GM19099 (cell line): Measurements from ENCODE around the gene GRIK4.

Experiments used
- POLR2A ChIP-seq: IDR thresholded peaks from 3 replicates; pipeline ENCODE4 v1.6.1; 2011; ENCODE audit warnings: low read depth; ENCODE audit not compliant: insufficient read length; ENCODE audit errors: extremely low read depth

The GRIK4 gene

GRCh38 chr11:120814531-120815318 is 303.2 kb downstream of the GRIK4 start:
- no peak for TF ChIP-seq POLR2A

- no peak for TF ChIP-seq POLR2A
These were observed 304.0 kb downstream of the GRIK4 start for GRCh38 chr11:120815319-120816100.

- TF ChIP-seq POLR2A = no peak
These were observed 304.6 kb downstream of the GRIK4 start for GRCh38 chr11:120816176-120816575.

GRCh38 chr11:120816711-120817110 is 305.2 kb downstream of the GRIK4 start:
- TF ChIP-seq POLR2A = no peak

GRCh38 chr11:120817158-120817557 is 305.6 kb downstream of the GRIK4 start:
- no peak for TF ChIP-seq POLR2A

GRCh38 chr11:120818097-120818496 is 306.5 kb downstream of the GRIK4 start:
- no peak for TF ChIP-seq POLR2A

- no peak for TF ChIP-seq POLR2A
These were observed 307.5 kb downstream of the GRIK4 start for GRCh38 chr11:120819003-120819402.

- TF ChIP-seq POLR2A = no peak
These were observed 308.2 kb downstream of the GRIK4 start for GRCh38 chr11:120819437-120820365.

GRCh38 chr11:120823159-120823558 is 311.6 kb downstream of the GRIK4 start:
- no peak for TF ChIP-seq POLR2A

GRCh38 chr11:120824242-120824641 is 312.7 kb downstream of the GRIK4 start:
- TF ChIP-seq POLR2A = no peak

- TF ChIP-seq POLR2A = no peak
These were observed 315.6 kb downstream of the GRIK4 start for GRCh38 chr11:120827198-120827597.

- TF ChIP-seq POLR2A = no peak
These were observed 316.3 kb downstream of the GRIK4 start for GRCh38 chr11:120827820-120828219.

- TF ChIP-seq POLR2A = no peak
These were observed 317.3 kb downstream of the GRIK4 start for GRCh38 chr11:120828847-120829246.

GRCh38 chr11:120830085-120830620 is 318.6 kb downstream of the GRIK4 start:
- TF ChIP-seq POLR2A = no peak

- no peak for TF ChIP-seq POLR2A
These were observed 321.1 kb downstream of the GRIK4 start for GRCh38 chr11:120832481-120833238.

- TF ChIP-seq POLR2A = no peak
These were observed 323.2 kb downstream of the GRIK4 start for GRCh38 chr11:120834686-120835210.
